T-helper 2 cell treated with Interferon-gamma antibody and Interleukin-4, amounts not matched to agents 5 μg/mL and 100 μg/mL, for 36 hours (primary cell): Measurements from ENCODE around the gene ATP11B.
A peak's percentile ranks its signal among the peaks of the same experiment; 100 is the strongest.

Experiments used
- DNase-seq: peaks from one replicate; pipeline ENCODE4 v3.0.0; 2021; ENCODE audit warnings: low spot score
- H3K27ac Mint-ChIP-seq: one replicate; pipeline ENCODE4 v1.8.0; 2021; ENCODE audit warnings: mild to moderate bottlenecking, mixed read lengths
- H3K27me3 Mint-ChIP-seq: one replicate; pipeline ENCODE4 v1.8.0; 2021; ENCODE audit warnings: low read depth, mixed read lengths
- H3K36me3 Mint-ChIP-seq: one replicate; pipeline ENCODE4 v1.8.0; 2021; ENCODE audit warnings: low read depth, mixed read lengths
- H3K4me1 Mint-ChIP-seq: one replicate; pipeline ENCODE4 v1.8.0; 2021; ENCODE audit warnings: low read depth, mixed read lengths
- H3K4me3 Mint-ChIP-seq: one replicate; pipeline ENCODE4 v1.8.0; 2022; ENCODE audit warnings: mild to moderate bottlenecking, moderate library complexity, mixed read lengths
- H3K9me3 Mint-ChIP-seq: one replicate; pipeline ENCODE4 v1.8.0; 2021; ENCODE audit warnings: mixed read lengths

The ATP11B gene

DNA sequence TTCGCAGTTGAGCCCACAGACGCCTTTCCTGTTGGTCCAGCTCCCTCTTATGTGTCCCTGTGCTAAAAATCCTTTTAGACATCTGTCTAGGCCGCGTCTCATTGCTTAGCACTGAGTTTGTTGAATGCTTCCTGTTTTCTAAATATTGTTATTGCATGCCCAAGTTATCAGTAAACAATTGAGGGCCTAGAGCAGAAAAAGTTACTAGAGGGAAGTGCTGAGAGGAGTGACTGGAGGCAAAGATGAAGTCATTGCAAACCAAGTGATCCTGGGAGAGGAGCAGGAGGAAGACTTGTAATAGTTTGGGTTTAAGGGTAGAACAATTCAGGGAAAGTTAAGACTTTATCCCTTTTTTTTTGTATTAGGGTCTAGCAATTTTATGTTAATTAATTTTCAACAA is 98.9 kb downstream of the ATP11B start:
- H3K9me3 Mint-ChIP-seq: no peaks in the 10 kb centered on the region
- H3K36me3 Mint-ChIP-seq: peaks cover 41% of the 10 kb centered on the region
- no peak overlapping the region for H3K27ac Mint-ChIP-seq
- no peak for DNase-seq
- H3K4me1 Mint-ChIP-seq: no peaks in the 10 kb centered on the region
- no peaks in the 10 kb centered on the region for H3K27me3 Mint-ChIP-seq
- no peak overlapping the region for H3K4me3 Mint-ChIP-seq

DNA sequence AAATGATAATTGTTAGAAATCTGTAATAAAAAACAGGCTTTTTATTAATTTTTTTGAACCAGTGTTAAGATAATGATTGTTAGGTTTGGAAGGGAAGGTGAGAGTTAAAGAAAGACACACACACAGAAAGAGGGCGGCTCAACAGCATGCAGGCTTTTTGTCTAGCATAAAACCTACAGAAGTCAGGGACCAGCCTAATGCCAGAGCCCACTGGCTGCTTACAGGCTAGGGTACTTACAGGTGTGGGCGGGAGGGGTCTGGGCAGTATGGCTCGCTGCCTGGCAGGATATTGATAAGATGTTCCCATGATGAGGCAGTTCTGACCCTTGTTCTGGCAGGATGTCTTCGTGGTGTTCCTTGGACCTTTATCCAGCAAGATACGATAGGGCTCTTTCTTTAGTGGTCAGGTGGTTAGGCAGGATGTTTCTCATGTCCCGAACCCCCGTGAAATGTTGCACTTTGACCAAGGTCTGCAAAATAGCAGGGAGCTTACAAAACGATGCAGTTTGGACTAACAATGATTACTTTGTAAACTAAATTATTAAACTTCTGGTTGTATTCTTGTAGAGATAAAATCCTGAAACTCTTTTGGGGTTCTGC is 102.3 kb downstream of the ATP11B start:
- Mint-ChIP-seq H3K4me1 (no peaks in the 10 kb centered on the region), H3K9me3 (no peaks in the 10 kb centered on the region), H3K4me3 (no peak overlapping the region), H3K27ac (no peak overlapping the region), H3K36me3 (peaks cover 38% of the 10 kb centered on the region), H3K27me3 (no peaks in the 10 kb centered on the region)
- no peak for DNase-seq

DNA sequence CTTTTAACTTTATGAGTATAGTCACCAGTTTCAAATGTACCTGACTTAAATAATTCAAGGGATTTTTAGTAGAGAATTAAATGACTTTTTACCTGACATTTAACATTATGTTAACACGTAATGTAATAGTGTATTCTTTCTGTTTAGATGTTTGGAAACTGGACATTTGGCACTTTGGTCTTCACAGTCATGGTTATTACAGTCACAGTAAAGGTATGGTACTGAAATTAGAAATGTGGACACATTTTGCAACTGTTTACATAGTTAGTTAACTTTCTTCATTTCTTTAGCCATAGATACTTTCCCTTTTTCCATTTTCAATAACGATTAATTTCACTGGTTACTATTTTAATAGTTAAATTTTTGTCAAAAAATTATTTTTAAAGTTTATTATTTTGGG is 103.2 kb downstream of the ATP11B start:
- Mint-ChIP-seq H3K4me3 (no peak overlapping the region), H3K4me1 (no peaks in the 10 kb centered on the region), H3K27ac (no peak overlapping the region), H3K27me3 (no peaks in the 10 kb centered on the region), H3K36me3 (peaks cover 32% of the 10 kb centered on the region), H3K9me3 (no peaks in the 10 kb centered on the region)
- no peak for DNase-seq

DNA sequence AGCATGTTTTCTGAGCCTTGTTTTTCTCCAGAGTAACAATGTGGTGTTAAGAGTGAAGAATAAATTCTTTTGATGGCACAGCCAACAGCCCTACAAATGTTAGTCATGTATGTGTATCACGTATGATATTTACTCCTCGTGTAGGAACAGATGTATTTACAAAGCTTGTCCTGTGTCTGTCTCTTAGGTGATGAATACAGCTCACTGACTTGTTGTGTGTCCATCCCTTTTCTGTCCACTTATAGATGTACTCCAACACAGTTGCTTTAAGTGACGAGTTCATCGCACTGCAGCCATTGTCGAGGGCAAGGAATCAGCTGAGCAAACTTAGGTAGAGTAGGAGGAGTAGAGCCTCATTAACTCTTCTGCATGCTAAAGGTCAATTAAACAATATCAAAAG is 108.9 kb downstream of the ATP11B start:
- Mint-ChIP-seq H3K4me3 (no peak overlapping the region), H3K36me3 (peaks cover 38% of the 10 kb centered on the region), H3K27ac (no peak overlapping the region), H3K9me3 (no peaks in the 10 kb centered on the region), H3K4me1 (peaks cover 5% of the 10 kb centered on the region), H3K27me3 (no peaks in the 10 kb centered on the region)
- DNase-seq: no peak

DNA sequence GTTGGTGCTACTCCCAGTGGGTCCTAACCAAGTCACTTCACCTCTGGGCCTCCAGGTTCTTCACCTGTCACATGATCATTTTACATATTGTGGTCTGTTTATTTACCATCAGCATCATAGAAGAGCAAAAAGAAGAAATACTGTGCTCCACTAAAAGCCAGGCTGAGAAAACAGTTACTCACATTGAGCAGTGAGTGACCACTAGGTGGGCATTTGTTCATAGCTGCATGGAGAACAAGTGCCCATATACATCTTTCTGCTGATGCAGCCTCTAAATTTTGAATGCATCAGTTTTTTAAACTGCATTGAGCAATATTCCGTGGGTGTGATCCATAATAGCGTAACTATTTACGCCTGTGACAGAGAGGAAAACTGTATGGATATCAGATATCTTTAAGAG is 110.9 kb downstream of the ATP11B start:
- no peak overlapping the region for H3K27ac Mint-ChIP-seq
- H3K4me1 Mint-ChIP-seq: peaks cover 6% of the 10 kb centered on the region
- DNase-seq: no peak
- H3K9me3 Mint-ChIP-seq: no peaks in the 10 kb centered on the region
- no peak overlapping the region for H3K4me3 Mint-ChIP-seq
- no peaks in the 10 kb centered on the region for H3K27me3 Mint-ChIP-seq
- peaks cover 40% of the 10 kb centered on the region for H3K36me3 Mint-ChIP-seq

DNA sequence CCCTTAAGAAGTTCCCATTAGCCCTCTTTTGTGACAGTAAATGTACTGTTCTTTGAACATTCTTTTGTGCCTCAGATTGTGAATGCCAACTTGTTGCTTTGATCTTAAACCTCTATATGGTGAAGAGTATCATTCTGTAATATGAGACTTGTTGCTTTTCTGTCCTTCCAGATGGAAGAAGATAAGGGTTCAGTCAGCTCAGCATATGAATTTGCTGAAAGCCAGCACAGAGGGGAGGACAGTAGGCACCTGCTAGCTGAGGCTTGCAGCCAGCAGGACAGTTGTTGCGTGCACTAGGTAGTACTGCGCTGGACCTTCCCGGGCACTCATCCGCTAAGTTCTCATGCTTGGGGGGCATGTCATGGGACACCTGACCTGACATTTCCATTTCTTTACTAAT is 112.3 kb downstream of the ATP11B start:
- Mint-ChIP-seq H3K9me3 (no peaks in the 10 kb centered on the region), H3K4me3 (no peak overlapping the region), H3K27ac (no peak overlapping the region), H3K36me3 (peaks cover 32% of the 10 kb centered on the region), H3K4me1 (peaks cover 18% of the 10 kb centered on the region), H3K27me3 (no peaks in the 10 kb centered on the region)
- no peak for DNase-seq

DNA sequence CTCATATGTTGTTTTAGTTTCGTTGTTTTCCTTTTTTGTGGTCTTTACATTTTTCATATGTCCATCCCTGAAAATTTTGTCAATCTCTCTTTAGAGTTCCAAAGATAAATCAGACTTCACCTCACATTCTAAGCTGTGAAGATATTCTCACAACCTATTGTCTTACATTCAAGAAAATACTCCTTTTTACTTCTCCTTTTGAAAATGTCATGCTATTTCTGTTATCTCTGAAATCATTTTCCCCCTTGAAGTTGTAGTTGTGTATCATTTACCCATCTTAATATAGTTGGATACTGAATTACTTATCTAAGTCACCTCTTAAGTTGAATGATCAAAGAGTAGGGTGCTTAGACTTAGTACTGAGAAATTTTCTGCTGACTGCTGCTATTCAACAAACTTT is 112.7 kb downstream of the ATP11B start:
- Mint-ChIP-seq H3K36me3 (peaks cover 32% of the 10 kb centered on the region), H3K4me3 (no peak overlapping the region), H3K9me3 (no peaks in the 10 kb centered on the region), H3K4me1 (peaks cover 20% of the 10 kb centered on the region), H3K27me3 (no peaks in the 10 kb centered on the region), H3K27ac (no peak overlapping the region)
- DNase-seq: no peak

DNA sequence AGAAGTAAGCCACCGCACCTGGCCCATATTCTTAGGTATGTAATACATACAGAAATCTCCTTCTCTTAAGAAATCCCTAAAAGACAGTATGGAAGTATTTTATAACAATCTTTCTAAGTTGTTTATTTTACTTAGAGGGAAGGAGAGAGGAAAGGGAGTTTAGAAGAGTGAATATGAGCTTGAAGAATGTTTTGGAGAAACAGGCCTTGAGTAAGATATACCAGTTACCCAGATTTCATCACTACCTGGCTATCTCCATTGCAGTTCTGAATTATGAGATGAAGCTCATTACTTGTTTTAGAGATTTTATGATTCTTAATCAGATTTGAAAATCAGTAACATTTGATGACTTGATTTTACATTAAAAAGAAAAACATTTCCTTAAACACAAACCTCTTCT is 115.2 kb downstream of the ATP11B start:
- peaks cover 39% of the 10 kb centered on the region for H3K4me1 Mint-ChIP-seq
- H3K9me3 Mint-ChIP-seq: no peaks in the 10 kb centered on the region
- H3K27me3 Mint-ChIP-seq: no peaks in the 10 kb centered on the region
- no peak overlapping the region for H3K27ac Mint-ChIP-seq
- no peak overlapping the region for H3K4me3 Mint-ChIP-seq
- DNase-seq: no peak
- peaks cover 38% of the 10 kb centered on the region for H3K36me3 Mint-ChIP-seq

DNA sequence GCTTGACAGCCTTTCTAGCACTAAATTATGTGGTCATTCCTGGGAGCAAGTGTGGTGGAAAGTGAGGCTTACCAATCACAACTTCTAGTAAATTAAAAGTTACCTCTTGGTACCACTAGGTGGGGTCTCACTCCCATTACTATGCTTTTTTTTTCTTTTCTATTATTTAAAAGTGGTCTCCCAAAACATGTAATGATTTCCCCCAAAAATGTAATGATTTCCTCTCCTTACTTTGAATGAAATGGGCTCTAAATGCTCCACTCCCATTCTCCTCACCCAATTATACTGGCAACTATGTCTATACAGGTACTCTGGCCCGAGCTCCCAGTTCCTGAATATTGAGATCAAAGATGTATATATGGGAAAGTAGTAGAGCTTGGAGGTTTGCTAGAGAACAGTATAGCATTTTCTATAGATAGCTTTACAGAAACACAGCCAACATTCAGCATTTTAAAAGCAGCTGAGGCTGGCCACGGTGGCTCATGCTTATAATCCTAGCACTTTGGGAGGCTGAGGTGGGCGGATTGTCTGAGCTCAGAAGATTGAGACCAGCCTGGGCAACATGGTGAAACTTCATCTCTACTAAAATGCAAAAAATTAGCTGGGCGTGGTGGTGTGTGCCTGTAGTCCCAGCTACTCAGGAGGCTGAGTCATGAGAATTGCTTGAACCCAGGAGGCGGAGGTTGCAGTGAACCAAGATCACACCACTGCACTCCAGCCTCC is 116.2 kb downstream of the ATP11B start:
- peaks cover 37% of the 10 kb centered on the region for H3K36me3 Mint-ChIP-seq
- no peak for DNase-seq
- H3K9me3 Mint-ChIP-seq: no peaks in the 10 kb centered on the region
- no peak overlapping the region for H3K4me3 Mint-ChIP-seq
- peaks cover 48% of the 10 kb centered on the region for H3K4me1 Mint-ChIP-seq
- H3K27ac Mint-ChIP-seq: no peak overlapping the region
- no peaks in the 10 kb centered on the region for H3K27me3 Mint-ChIP-seq

DNA sequence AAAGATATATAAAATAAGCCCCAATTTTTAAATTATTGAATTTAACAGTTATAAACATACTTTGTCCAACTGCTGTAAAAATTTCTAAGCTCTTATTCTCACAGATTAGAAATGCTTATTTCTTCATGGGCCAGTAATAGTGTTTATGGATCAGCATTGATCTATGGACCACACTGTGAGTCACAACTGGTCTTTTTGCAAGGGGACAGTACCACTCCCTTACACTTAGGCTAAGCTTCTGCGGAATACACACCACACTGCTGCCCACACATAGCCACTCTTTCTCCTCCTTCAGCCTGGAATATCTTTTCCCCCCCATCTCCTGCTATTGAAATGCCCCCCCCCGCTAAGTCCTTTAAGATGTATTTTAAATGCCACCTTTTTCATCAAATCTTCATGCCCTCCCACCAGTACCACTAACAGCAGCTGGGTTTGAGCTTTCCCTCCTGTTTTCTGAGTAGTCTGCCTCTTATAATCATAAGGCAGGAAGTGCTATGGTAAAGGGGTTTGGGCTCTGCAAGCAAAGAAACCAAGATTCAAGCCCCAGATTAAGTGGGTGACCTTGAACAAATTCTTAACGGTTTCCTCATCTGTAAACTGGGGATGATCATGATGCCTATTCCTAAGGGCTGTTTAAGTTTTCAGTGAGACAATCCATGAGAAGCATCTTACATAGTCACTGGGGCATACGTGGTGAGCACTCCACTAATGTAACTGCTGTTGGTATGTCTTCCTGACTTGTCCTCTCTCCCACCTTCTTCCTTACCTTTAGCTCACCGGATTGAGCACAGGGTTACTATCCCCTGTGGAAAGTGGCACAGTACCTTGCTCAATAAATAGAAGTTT is 117.9 kb downstream of the ATP11B start:
- no peak for DNase-seq
- Mint-ChIP-seq H3K27me3 (no peaks in the 10 kb centered on the region), H3K27ac (peak overlapping the region; percentile 53), H3K4me3 (peak overlapping the region; percentile 40), H3K36me3 (peaks cover 43% of the 10 kb centered on the region), H3K4me1 (peaks cover 53% of the 10 kb centered on the region), H3K9me3 (no peaks in the 10 kb centered on the region)

DNA sequence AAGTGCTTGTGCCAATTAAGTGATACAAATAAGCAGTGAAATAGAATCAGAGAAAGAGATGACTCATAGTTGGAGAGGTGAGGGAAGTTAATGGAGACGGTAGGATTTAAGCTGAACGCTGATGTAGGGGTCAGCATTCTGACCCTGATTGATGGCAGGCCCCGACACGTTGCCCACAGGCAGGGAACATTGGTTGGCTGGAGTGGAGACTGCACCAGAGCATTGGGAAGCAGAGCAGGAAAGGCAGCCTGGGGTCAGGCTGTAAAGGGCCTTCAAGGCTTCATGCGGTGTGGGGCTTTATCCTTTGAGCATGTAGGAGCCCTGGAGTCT is 118.4 kb downstream of the ATP11B start:
- peaks cover 53% of the 10 kb centered on the region for H3K4me1 Mint-ChIP-seq
- no peak for DNase-seq
- H3K4me3 Mint-ChIP-seq: peak overlapping the region; percentile 40
- peak overlapping the region; percentile 53 for H3K27ac Mint-ChIP-seq
- H3K9me3 Mint-ChIP-seq: no peaks in the 10 kb centered on the region
- H3K36me3 Mint-ChIP-seq: peaks cover 40% of the 10 kb centered on the region
- no peaks in the 10 kb centered on the region for H3K27me3 Mint-ChIP-seq

DNA sequence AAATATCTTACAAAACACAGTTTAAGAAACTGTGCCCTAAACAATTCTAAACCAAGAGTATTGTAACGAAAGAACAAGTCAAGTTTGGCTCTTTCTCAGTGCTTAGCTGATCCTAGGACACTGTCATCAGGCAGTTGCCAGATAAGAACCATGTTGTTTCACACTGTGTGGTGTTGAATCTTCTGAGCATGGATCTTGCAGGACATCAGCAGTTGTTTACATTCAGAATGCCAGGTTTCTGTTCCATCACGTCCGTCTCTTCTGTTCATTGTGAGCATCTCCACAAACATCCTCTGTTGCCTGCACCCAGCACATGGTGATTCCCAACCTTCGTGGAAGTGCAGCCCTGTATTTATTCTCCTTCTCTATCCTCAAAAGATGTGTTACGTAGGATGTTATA is 119.2 kb downstream of the ATP11B start:
- Mint-ChIP-seq H3K9me3 (no peaks in the 10 kb centered on the region), H3K36me3 (peaks cover 42% of the 10 kb centered on the region), H3K4me3 (no peak overlapping the region), H3K27ac (peak overlapping the region; percentile 62), H3K4me1 (peaks cover 53% of the 10 kb centered on the region), H3K27me3 (no peaks in the 10 kb centered on the region)
- no peak for DNase-seq

DNA sequence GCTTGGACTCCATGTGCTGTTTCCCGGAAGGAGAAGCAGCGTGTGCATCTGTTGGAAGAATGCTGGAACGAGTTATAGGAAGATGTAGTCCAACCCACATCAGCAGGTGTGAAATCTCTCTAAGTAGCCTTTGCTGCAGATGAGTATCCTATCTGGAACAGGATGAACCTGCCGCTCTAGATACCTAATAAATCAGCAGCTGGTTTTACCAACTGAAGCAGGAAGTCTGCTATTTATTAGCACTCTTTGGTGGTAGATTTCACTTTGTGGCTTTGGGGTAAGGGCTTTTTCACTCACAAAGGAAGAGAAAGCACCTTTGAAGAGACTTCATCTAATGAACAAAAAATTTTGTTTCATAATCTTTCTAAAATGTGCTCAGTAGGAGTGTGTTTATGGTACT is 120.6 kb downstream of the ATP11B start:
- Mint-ChIP-seq H3K9me3 (no peaks in the 10 kb centered on the region), H3K4me3 (peak overlapping the region; percentile 71), H3K4me1 (peaks cover 53% of the 10 kb centered on the region), H3K36me3 (peaks cover 42% of the 10 kb centered on the region), H3K27ac (peak overlapping the region; percentile 79), H3K27me3 (no peaks in the 10 kb centered on the region)
- DNase-seq: no peak

DNA sequence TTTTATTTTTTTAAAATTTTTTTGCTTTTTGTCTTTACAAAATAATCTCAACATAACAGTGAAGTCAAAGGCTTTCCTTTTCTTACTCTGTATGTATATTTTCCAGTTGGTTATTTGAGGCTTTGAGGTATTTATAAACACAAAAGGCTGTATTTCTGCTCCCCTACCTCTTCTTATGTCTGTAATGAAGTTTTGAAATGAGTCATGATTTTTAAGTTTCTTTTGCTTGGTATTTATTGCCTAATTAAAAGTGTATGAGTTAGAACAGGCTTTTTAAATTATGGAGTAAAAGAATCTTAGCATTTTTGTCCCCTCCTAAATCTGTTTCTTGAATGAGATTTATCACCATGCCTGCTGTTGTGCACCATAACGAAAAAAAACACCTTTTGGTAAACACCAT is 121.0 kb downstream of the ATP11B start:
- Mint-ChIP-seq H3K36me3 (peaks cover 40% of the 10 kb centered on the region), H3K27ac (peak overlapping the region; percentile 79), H3K9me3 (no peaks in the 10 kb centered on the region), H3K4me3 (peak overlapping the region; percentile 66), H3K4me1 (peaks cover 50% of the 10 kb centered on the region), H3K27me3 (no peaks in the 10 kb centered on the region)
- no peak for DNase-seq
